HepG2 (cell line): Measurements from ENCODE around the gene ADAP2. TPM values are rescaled to one million over a fixed set of nuclear protein-coding genes. Genes with fewer than 3 reads are reported as not detected.

ENCODE experiments used
- ERF ChIP-seq: IDR thresholded peaks from 2 replicates; pipeline ENCODE4 v1.6.1; 2018; ENCODE audit warnings: missing biosample characterization, missing genetic modification reagents
- ESRRA ChIP-seq: sonication (generic); formaldehyde crosslinking; IDR thresholded peaks from 2 replicates; pipeline ENCODE4 v1.5.1; 2020; ENCODE audit warnings: mild to moderate bottlenecking, low read depth, missing genetic modification reagents
- KDM2A ChIP-seq: sonication (generic); formaldehyde crosslinking; IDR thresholded peaks from 2 replicates; pipeline ENCODE4 v1.4.0; 2020; ENCODE audit warnings: low read depth, missing genetic modification reagents, borderline replicate concordance
- NFIB ChIP-seq: sonication (generic); formaldehyde crosslinking; IDR thresholded peaks from 2 replicates; pipeline ENCODE4 v1.9.0; 2021; ENCODE audit warnings: missing genetic modification reagents, mild to moderate bottlenecking, borderline replicate concordance
- NKX3-1 ChIP-seq: sonication (generic); formaldehyde crosslinking; IDR thresholded peaks from 2 replicates; pipeline ENCODE4 v1.5.0; 2020; ENCODE audit warnings: missing genetic modification reagents
- ZBTB8A ChIP-seq: sonication (generic); formaldehyde crosslinking; IDR thresholded peaks from 2 replicates; pipeline ENCODE4 v1.4.0; 2020; ENCODE audit warnings: mild to moderate bottlenecking, low read depth, missing genetic modification reagents, borderline replicate concordance
- ZFP82 ChIP-seq: sonication (generic); formaldehyde crosslinking; IDR thresholded peaks from 2 replicates; pipeline ENCODE4 v1.5.1; 2020; ENCODE audit warnings: mild to moderate bottlenecking, missing genetic modification reagents, borderline replicate concordance
- ZNF264 ChIP-seq: sonication (generic); formaldehyde crosslinking; IDR thresholded peaks from 2 replicates; pipeline ENCODE4 v1.4.0; 2020; ENCODE audit warnings: missing genetic modification reagents
- ZSCAN9 ChIP-seq: IDR thresholded peaks from 2 replicates; pipeline ENCODE4 v1.6.1; 2016; ENCODE audit warnings: borderline replicate concordance
- polyA plus RNA-seq, 8 experiments: library from polyadenylated mRNA; depleted of rRNA in 3 of 8; stranded (reverse) in 7 of 8; unstranded in 1 of 8; fragments of >200 nt; fragmentation: Illumina TruSeq in 4 of 8; extraction: Trizol in 4 of 8; gene quantifications; 2 replicates each; pipeline versions ENCODE4 v1.2.1 to v1.2.3, GENCODE V29; 2011 to 2016; ENCODE audit warnings: low read depth in 4 of 8, missing spikeins in 1 of 8, mixed read lengths in 1 of 8; ENCODE audit not compliant: insufficient read depth in 1 of 8
- total RNA-seq, 5 experiments: library from RNA; depleted of rRNA; stranded (reverse); fragments of >200 nt; fragmentation: Illumina TruSeq; extraction: Trizol; gene quantifications; 2 replicates each; pipeline ENCODE4 v1.2.3, GENCODE V29; 2016; ENCODE audit warnings: low read depth in 1 of 5
- TF ChIP-seq, protein P1 (sequence below): sonication (generic); formaldehyde crosslinking; IDR thresholded peaks from 2 replicates; pipeline ENCODE4 v1.4.0; 2020; ENCODE audit warnings: mild to moderate bottlenecking, missing genetic modification reagents
- TF ChIP-seq, protein P2 (sequence below): sonication (generic); formaldehyde crosslinking; IDR thresholded peaks from 2 replicates; pipeline ENCODE4 v1.4.0; 2020; ENCODE audit warnings: missing genetic modification reagents
- TF ChIP-seq, protein P3 (sequence below): sonication (generic); formaldehyde crosslinking; IDR thresholded peaks from 2 replicates; pipeline ENCODE4 v1.4.0; 2020; ENCODE audit warnings: mild to moderate bottlenecking, missing genetic modification reagents

The ADAP2 gene
- total and polyA plus RNA-seq, 2 of the 13 experiments (the other 11 are each of a cell fraction or from before 2014, with no cell fraction given): 0.51 to 0.70 TPM

DNA sequence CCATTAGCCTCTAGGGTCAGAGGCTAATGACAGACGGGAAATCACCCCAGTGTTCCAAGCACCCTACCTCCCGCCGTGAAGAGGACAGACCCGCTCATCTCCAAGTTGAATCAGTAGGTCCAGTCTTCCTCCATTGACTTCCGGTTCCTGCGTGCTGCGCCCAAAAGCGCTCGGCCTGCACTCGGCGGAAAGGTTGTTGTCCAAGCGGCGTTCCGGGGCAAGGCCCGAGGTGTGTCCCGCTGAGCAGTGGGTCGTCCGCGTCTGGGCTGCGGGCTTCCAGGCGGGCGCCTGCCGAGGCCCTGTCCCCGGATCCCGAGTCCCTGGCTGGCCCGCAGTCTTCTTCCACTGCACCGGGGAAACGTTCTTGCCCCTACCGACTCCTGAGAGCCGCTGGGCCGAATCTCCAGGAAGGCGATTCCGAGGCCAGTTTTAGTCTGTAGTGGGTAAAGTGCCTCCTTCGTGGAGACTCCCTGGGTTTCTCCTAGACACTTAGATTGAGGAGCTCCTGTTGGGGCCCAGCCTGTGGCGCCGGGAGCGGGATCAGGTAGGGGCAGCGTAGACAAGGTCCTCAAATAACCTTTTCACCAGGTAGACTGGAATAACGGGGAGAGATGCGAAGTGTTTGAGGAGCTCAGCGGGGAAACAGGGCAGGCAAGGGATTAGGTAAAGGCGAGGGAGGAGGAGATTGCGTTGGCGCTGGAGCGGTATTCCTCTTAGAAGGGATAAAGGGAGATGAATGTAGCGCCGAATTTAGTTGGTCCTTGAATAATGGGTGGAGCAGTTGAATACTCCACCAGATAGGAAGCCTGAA lies 15.4 kb upstream of the ADAP2 start, which contains the start of gene TEFM (continued):
- TF ChIP-seq, protein P1, sequence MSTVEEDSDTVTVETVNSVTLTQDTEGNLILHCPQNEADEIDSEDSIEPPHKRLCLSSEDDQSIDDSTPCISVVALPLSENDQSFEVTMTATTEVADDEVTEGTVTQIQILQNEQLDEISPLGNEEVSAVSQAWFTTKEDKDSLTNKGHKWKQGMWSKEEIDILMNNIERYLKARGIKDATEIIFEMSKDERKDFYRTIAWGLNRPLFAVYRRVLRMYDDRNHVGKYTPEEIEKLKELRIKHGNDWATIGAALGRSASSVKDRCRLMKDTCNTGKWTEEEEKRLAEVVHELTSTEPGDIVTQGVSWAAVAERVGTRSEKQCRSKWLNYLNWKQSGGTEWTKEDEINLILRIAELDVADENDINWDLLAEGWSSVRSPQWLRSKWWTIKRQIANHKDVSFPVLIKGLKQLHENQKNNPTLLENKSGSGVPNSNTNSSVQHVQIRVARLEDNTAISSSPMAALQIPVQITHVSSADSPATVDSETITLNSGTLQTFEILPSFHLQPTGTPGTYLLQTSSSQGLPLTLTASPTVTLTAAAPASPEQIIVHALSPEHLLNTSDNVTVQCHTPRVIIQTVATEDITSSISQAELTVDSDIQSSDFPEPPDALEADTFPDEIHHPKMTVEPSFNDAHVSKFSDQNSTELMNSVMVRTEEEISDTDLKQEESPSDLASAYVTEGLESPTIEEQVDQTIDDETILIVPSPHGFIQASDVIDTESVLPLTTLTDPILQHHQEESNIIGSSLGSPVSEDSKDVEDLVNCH (CRISPR knock-in tag): 0 out of 2 replicates have a peak, but pooled peaks have one; percentile 37
- no peak for TF ChIP-seq ZFP82 (CRISPR knock-in tag)
- TF ChIP-seq, protein P2, sequence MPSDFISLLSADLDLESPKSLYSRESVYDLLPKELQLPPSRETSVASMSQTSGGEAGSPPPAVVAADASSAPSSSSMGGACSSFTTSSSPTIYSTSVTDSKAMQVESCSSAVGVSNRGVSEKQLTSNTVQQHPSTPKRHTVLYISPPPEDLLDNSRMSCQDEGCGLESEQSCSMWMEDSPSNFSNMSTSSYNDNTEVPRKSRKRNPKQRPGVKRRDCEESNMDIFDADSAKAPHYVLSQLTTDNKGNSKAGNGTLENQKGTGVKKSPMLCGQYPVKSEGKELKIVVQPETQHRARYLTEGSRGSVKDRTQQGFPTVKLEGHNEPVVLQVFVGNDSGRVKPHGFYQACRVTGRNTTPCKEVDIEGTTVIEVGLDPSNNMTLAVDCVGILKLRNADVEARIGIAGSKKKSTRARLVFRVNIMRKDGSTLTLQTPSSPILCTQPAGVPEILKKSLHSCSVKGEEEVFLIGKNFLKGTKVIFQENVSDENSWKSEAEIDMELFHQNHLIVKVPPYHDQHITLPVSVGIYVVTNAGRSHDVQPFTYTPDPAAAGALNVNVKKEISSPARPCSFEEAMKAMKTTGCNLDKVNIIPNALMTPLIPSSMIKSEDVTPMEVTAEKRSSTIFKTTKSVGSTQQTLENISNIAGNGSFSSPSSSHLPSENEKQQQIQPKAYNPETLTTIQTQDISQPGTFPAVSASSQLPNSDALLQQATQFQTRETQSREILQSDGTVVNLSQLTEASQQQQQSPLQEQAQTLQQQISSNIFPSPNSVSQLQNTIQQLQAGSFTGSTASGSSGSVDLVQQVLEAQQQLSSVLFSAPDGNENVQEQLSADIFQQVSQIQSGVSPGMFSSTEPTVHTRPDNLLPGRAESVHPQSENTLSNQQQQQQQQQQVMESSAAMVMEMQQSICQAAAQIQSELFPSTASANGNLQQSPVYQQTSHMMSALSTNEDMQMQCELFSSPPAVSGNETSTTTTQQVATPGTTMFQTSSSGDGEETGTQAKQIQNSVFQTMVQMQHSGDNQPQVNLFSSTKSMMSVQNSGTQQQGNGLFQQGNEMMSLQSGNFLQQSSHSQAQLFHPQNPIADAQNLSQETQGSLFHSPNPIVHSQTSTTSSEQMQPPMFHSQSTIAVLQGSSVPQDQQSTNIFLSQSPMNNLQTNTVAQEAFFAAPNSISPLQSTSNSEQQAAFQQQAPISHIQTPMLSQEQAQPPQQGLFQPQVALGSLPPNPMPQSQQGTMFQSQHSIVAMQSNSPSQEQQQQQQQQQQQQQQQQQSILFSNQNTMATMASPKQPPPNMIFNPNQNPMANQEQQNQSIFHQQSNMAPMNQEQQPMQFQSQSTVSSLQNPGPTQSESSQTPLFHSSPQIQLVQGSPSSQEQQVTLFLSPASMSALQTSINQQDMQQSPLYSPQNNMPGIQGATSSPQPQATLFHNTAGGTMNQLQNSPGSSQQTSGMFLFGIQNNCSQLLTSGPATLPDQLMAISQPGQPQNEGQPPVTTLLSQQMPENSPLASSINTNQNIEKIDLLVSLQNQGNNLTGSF: peak; percentile 80
- TF ChIP-seq, protein P3, sequence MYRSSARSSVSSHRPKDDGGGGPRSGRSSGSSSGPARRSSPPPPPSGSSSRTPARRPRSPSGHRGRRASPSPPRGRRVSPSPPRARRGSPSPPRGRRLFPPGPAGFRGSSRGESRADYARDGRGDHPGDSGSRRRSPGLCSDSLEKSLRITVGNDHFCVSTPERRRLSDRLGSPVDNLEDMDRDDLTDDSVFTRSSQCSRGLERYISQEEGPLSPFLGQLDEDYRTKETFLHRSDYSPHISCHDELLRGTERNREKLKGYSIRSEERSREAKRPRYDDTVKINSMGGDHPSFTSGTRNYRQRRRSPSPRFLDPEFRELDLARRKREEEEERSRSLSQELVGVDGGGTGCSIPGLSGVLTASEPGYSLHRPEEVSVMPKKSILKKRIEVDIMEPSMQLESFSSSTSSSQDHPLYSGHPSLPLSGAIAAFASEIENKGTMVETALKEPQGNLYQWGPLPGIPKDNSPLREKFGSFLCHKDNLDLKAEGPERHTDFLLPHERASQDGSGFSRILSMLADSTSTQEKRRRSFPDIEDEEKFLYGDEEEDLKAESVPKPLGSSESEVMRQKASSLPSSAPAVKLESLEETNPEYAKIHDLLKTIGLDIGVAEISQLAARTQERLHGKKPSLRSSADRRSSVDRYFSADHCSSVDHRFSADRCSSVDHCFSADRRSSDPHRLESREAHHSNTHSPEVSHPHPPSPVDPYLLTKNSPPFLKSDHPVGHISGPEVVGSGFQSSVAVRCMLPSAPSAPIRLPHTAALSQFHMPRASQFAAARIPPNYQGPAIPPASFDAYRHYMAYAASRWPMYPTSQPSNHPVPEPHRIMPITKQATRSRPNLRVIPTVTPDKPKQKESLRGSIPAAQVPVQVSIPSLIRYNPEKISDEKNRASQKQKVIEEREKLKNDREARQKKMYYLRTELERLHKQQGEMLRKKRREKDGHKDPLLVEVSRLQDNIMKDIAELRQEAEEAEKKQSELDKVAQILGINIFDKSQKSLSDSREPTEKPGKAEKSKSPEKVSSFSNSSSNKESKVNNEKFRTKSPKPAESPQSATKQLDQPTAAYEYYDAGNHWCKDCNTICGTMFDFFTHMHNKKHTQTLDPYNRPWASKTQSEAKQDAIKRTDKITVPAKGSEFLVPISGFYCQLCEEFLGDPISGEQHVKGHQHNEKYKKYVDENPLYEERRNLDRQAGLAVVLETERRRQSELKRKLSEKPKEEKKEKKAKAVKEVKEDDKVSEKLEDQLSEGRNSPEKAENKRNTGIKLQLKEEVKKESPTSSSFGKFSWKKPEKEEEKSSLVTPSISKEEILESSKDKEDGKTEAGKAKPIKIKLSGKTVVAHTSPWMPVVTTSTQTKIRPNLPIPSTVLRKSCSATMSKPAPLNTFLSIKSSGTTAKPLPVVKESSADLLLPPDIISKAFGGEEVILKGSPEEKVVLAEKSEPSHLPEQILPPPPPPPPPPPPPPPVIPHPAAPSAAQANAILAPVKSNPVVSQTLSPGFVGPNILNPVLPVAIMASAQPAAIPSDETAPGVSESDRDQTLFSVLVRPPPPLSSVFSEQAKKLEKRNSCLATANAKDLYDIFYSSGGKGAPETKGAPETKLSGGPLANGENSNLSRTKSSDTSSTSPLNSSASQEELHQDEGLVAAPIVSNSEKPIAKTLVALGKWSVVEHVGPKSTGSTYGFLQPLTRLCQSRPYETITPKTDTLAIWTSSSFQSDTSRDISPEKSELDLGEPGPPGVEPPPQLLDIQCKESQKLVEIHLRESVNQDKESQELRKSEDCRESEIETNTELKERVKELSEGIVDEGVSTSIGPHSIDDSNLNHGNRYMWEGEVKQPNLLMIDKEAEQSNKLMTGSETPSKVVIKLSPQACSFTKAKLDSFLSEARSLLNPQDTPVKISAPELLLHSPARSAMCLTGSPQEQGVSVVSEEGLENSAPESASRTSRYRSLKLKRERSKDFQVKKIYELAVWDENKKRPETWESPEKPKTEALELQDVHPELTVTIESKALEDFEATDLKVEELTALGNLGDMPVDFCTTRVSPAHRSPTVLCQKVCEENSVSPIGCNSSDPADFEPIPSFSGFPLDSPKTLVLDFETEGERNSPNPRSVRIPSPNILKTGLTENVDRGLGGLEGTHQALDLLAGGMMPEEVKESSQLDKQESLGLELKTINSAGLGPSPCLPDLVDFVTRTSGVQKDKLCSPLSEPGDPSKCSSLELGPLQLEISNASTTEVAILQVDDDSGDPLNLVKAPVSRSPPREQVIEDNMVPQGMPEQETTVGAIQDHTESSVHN (CRISPR knock-in tag): peak; percentile 73; the same call in 1 of the 2 replicates
- TF ChIP-seq NFIB: no peak
- peak; percentile 96 for TF ChIP-seq ZSCAN9
- peak; percentile 95 for TF ChIP-seq ERF (CRISPR knock-in tag)
- TF ChIP-seq ZNF264 (CRISPR knock-in tag): peak; percentile 83
- TF ChIP-seq NKX3-1 (CRISPR knock-in tag): peak; percentile 95; the same call in 1 of the 2 replicates
- TF ChIP-seq KDM2A (CRISPR knock-in tag): peak; percentile 99
- TF ChIP-seq ESRRA (CRISPR knock-in tag): peak; percentile 62; the same call in 1 of the 2 replicates
- TF ChIP-seq ZBTB8A: no peak
